ENCODE results near the gene ARHGAP26.

DNA sequence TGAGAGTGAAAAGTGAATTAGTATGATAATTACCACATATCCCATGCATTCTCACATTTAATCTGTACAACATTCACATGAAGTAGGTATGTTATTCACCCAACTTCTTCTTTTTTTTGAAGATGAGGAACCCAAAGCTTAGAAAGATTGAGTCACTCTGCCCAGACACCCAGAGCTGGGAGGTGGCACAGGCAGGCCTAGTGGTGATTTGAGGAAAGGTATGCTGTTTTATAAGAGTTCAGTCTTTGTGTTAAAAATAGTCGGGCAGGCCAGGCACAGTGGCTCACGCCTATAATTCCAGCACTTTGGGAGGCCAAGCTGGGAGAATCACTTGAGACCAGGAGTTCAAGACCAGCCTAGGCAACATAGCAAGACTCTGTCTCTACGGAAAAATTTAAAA lies 348.0 kb downstream of the ARHGAP26 start:
- no peak for TF ChIP-seq POLR2A (IDR thresholded peaks at IDR 0.05)
- TF ChIP-seq, protein P1, sequence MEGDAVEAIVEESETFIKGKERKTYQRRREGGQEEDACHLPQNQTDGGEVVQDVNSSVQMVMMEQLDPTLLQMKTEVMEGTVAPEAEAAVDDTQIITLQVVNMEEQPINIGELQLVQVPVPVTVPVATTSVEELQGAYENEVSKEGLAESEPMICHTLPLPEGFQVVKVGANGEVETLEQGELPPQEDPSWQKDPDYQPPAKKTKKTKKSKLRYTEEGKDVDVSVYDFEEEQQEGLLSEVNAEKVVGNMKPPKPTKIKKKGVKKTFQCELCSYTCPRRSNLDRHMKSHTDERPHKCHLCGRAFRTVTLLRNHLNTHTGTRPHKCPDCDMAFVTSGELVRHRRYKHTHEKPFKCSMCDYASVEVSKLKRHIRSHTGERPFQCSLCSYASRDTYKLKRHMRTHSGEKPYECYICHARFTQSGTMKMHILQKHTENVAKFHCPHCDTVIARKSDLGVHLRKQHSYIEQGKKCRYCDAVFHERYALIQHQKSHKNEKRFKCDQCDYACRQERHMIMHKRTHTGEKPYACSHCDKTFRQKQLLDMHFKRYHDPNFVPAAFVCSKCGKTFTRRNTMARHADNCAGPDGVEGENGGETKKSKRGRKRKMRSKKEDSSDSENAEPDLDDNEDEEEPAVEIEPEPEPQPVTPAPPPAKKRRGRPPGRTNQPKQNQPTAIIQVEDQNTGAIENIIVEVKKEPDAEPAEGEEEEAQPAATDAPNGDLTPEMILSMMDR (IDR thresholded peaks at IDR 0.05): no peak
